Measurements from ENCODE around the gene COTL1. TPM values are rescaled to one million over a fixed set of nuclear protein-coding genes. Genes with fewer than 3 reads are reported as not detected.
A peak's percentile ranks its signal among the peaks of the same experiment; 100 is the strongest.

COTL1 gene
- 478 and 483 TPM in 2 replicates for total RNA-seq

GRCh38 chr16:84617791-84618580, at the start of gene COTL1:
Gene COTL1, minus strand, starts transcription at chr16:84618078. Its CDS starts 164 bp downstream, at chr16:84617914.
- Mint-ChIP-seq H3K27ac (peak within 1 kb of the TSS; percentile 76), H3K27me3 (ENCODE audit: low read depth) (peaks cover 6% of the 10 kb centered on the region), H3K9me3 (no peaks in the 10 kb centered on the region), H3K4me3 (ENCODE audit: low read depth) (peak within 1 kb of the TSS; percentile 92), H3K4me1 (ENCODE audit: low read depth) (peaks cover 45% of the 10 kb centered on the region), H3K36me3 (ENCODE audit: low read depth) (peaks cover 42% of the 10 kb centered on the region)
- peak; percentile 90 for DNase-seq (ENCODE audit: low spot score)
- intact Hi-C loops (cut with micrococcal nuclease), result loop anchor here (1.0 to 5.0 kb wide), 3 partner anchors 18 to 409 kb away; partner anchors contain the start of gene KIAA0513

- DNase-seq (ENCODE audit: low spot score), result no peak
- Mint-ChIP-seq H3K36me3 (ENCODE audit: low read depth) (peaks cover 47% of the 10 kb centered on the region), H3K9me3 (no peaks in the 10 kb centered on the region), H3K27me3 (ENCODE audit: low read depth) (no peaks in the 10 kb centered on the region), H3K4me1 (ENCODE audit: low read depth) (peaks cover 3% of the 10 kb centered on the region), H3K27ac (no peak overlapping the region), H3K4me3 (ENCODE audit: low read depth) (no peak overlapping the region)
- intact Hi-C loops (cut with micrococcal nuclease), result no loop called here
These were observed 48.0 kb upstream of the COTL1 start for GRCh38 chr16:84665843-84666242.

GRCh38 chr16:84665359-84665758, 47.5 kb upstream of the COTL1 start:
- intact Hi-C loops (cut with micrococcal nuclease), result no loop called here
- DNase-seq (ENCODE audit: low spot score), result no peak
- no peaks in the 10 kb centered on the region for H3K9me3 Mint-ChIP-seq

GRCh38 chr16:84663433-84664101, 45.7 kb upstream of the COTL1 start:
- no peak overlapping the region for H3K27ac Mint-ChIP-seq
- DNase-seq (ENCODE audit: low spot score), result no peak
- intact Hi-C loops (cut with micrococcal nuclease), result no loop called here
- no peaks in the 10 kb centered on the region for H3K9me3 Mint-ChIP-seq
- H3K4me1 Mint-ChIP-seq (ENCODE audit: low read depth), result peaks cover 3% of the 10 kb centered on the region
- peaks cover 67% of the 10 kb centered on the region for H3K36me3 Mint-ChIP-seq (ENCODE audit: low read depth)
- no peak overlapping the region for H3K4me3 Mint-ChIP-seq (ENCODE audit: low read depth)
- no peaks in the 10 kb centered on the region for H3K27me3 Mint-ChIP-seq (ENCODE audit: low read depth)

More at GRCh38 chr16:84665359-84665758, 47.5 kb upstream of the COTL1 start:
- Mint-ChIP-seq H3K27me3 (ENCODE audit: low read depth) (no peaks in the 10 kb centered on the region), H3K36me3 (ENCODE audit: low read depth) (peaks cover 52% of the 10 kb centered on the region), H3K4me3 (ENCODE audit: low read depth) (no peak overlapping the region), H3K4me1 (ENCODE audit: low read depth) (peaks cover 3% of the 10 kb centered on the region), H3K27ac (no peak overlapping the region)

- intact Hi-C loops (cut with micrococcal nuclease), result no loop called here
- H3K27me3 Mint-ChIP-seq (ENCODE audit: low read depth), result no peaks in the 10 kb centered on the region
- DNase-seq (ENCODE audit: low spot score), result no peak
- H3K36me3 Mint-ChIP-seq (ENCODE audit: low read depth), result peaks cover 78% of the 10 kb centered on the region
- H3K9me3 Mint-ChIP-seq, result no peaks in the 10 kb centered on the region
- H3K4me3 Mint-ChIP-seq (ENCODE audit: low read depth), result no peak overlapping the region
- H3K27ac Mint-ChIP-seq, result no peak overlapping the region
- peaks cover under 1% of the 10 kb centered on the region for H3K4me1 Mint-ChIP-seq (ENCODE audit: low read depth)
These were observed 44.6 kb upstream of the COTL1 start for GRCh38 chr16:84662471-84662870.

GRCh38 chr16:84661418-84662060, 43.7 kb upstream of the COTL1 start:
- Mint-ChIP-seq H3K27me3 (ENCODE audit: low read depth) (no peaks in the 10 kb centered on the region), H3K4me1 (ENCODE audit: low read depth) (peaks cover 4% of the 10 kb centered on the region), H3K27ac (no peak overlapping the region), H3K4me3 (ENCODE audit: low read depth) (no peak overlapping the region), H3K36me3 (ENCODE audit: low read depth) (peaks cover 84% of the 10 kb centered on the region), H3K9me3 (no peaks in the 10 kb centered on the region)
- intact Hi-C loops (cut with micrococcal nuclease), result no loop called here
- DNase-seq (ENCODE audit: low spot score), result no peak

- peaks cover 79% of the 10 kb centered on the region for H3K36me3 Mint-ChIP-seq (ENCODE audit: low read depth)
- no peak overlapping the region for H3K27ac Mint-ChIP-seq
- H3K4me3 Mint-ChIP-seq (ENCODE audit: low read depth), result no peak overlapping the region
- peaks cover 6% of the 10 kb centered on the region for H3K4me1 Mint-ChIP-seq (ENCODE audit: low read depth)
- intact Hi-C loops (cut with micrococcal nuclease), result no loop called here
- no peaks in the 10 kb centered on the region for H3K27me3 Mint-ChIP-seq (ENCODE audit: low read depth)
- H3K9me3 Mint-ChIP-seq, result no peaks in the 10 kb centered on the region
- no peak for DNase-seq (ENCODE audit: low spot score)
These were observed 43.1 kb upstream of the COTL1 start for GRCh38 chr16:84660973-84661372.

GRCh38 chr16:84659656-84660300, 41.9 kb upstream of the COTL1 start:
- intact Hi-C loops (cut with micrococcal nuclease), result no loop called here
- Mint-ChIP-seq H3K9me3 (no peaks in the 10 kb centered on the region), H3K4me1 (ENCODE audit: low read depth) (peaks cover 10% of the 10 kb centered on the region), H3K4me3 (ENCODE audit: low read depth) (no peak overlapping the region), H3K27me3 (ENCODE audit: low read depth) (no peaks in the 10 kb centered on the region), H3K27ac (no peak overlapping the region), H3K36me3 (ENCODE audit: low read depth) (peaks cover 79% of the 10 kb centered on the region)
- no peak for DNase-seq (ENCODE audit: low spot score)

- Mint-ChIP-seq H3K4me1 (ENCODE audit: low read depth) (peaks cover 10% of the 10 kb centered on the region), H3K36me3 (ENCODE audit: low read depth) (peaks cover 76% of the 10 kb centered on the region), H3K9me3 (no peaks in the 10 kb centered on the region), H3K4me3 (ENCODE audit: low read depth) (no peak overlapping the region), H3K27me3 (ENCODE audit: low read depth) (no peaks in the 10 kb centered on the region), H3K27ac (no peak overlapping the region)
- intact Hi-C loops (cut with micrococcal nuclease), result no loop called here
- DNase-seq (ENCODE audit: low spot score), result no peak
These were observed 40.8 kb upstream of the COTL1 start for GRCh38 chr16:84658690-84659089.

GRCh38 chr16:84657229-84657837, 39.5 kb upstream of the COTL1 start:
- intact Hi-C loops (cut with micrococcal nuclease), result no loop called here
- H3K27me3 Mint-ChIP-seq (ENCODE audit: low read depth), result no peaks in the 10 kb centered on the region
- H3K27ac Mint-ChIP-seq, result no peak overlapping the region

GRCh38 chr16:84656649-84657048, 38.8 kb upstream of the COTL1 start:
- Mint-ChIP-seq H3K4me1 (ENCODE audit: low read depth) (peaks cover 22% of the 10 kb centered on the region), H3K27ac (no peak overlapping the region), H3K36me3 (ENCODE audit: low read depth) (peaks cover 75% of the 10 kb centered on the region)

More at GRCh38 chr16:84657229-84657837, 39.5 kb upstream of the COTL1 start:
- no peak for DNase-seq (ENCODE audit: low spot score)
- H3K36me3 Mint-ChIP-seq (ENCODE audit: low read depth), result peaks cover 75% of the 10 kb centered on the region
- peaks cover 16% of the 10 kb centered on the region for H3K4me1 Mint-ChIP-seq (ENCODE audit: low read depth)
- H3K9me3 Mint-ChIP-seq, result no peaks in the 10 kb centered on the region
- no peak overlapping the region for H3K4me3 Mint-ChIP-seq (ENCODE audit: low read depth)

GRCh38 chr16:84654998-84655397, 37.1 kb upstream of the COTL1 start:
- Mint-ChIP-seq H3K27me3 (ENCODE audit: low read depth) (no peaks in the 10 kb centered on the region), H3K27ac (no peak overlapping the region), H3K36me3 (ENCODE audit: low read depth) (peaks cover 75% of the 10 kb centered on the region), H3K9me3 (no peaks in the 10 kb centered on the region), H3K4me3 (ENCODE audit: low read depth) (no peak overlapping the region), H3K4me1 (ENCODE audit: low read depth) (peaks cover 38% of the 10 kb centered on the region)
- no peak for DNase-seq (ENCODE audit: low spot score)
- intact Hi-C loops (cut with micrococcal nuclease), result no loop called here

More at GRCh38 chr16:84656649-84657048, 38.8 kb upstream of the COTL1 start:
- Mint-ChIP-seq H3K9me3 (no peaks in the 10 kb centered on the region), H3K4me3 (ENCODE audit: low read depth) (no peak overlapping the region), H3K27me3 (ENCODE audit: low read depth) (no peaks in the 10 kb centered on the region)
- intact Hi-C loops (cut with micrococcal nuclease), result no loop called here
- DNase-seq (ENCODE audit: low spot score), result no peak
